Suppressor macrophage (primary cell): ENCODE measurements around the gene DPYD.
"Not testable (repeated sequence)": the region's sequence is repeated elsewhere in the genome, so short reads cannot be mapped to it uniquely, and the experiment has no call there.

Source experiments
- DNase-seq, 4 experiments: peaks; one replicate each; pipeline ENCODE4 v3.0.0-alpha.2; 2020 to 2022

Gene DPYD

DNA sequence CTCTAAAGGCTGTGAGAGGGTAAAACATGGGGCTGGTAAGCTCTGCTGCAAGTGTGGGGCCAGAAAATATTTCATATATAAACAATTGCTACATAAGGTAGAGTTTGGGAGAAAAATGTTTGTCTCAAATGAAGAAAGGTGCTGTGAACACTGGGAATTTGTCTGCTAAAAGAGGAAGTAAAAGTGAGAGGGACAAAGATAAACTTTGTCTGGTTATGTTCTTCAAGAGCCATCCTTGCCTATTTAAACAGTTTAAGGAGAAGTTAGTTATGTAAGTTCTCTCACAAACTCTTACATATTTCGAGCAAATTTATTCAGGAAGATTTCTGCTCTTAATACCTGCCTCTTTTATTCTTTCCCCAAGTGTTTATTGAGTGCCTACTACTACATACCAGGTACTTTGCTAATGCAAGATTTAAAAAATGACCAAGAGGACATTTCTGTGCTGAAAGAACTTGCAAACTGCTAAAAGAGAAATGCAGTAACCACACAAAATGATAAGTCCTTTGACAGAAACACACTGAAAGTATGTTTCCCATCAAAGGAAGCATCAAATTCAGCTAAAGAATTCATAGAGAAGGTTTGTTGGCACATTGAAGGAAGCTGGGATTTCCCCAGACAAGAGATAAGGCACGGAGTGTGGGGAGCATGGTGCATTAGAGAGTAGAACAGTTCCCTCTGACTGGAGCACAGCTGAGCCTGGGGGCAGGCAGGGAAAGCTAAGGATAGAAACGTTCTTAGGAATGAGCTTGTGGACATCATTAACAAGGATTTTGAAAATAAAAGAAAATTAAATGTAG lies 650.1 kb downstream of the DPYD start:
- DNase-seq = no peak

DNA sequence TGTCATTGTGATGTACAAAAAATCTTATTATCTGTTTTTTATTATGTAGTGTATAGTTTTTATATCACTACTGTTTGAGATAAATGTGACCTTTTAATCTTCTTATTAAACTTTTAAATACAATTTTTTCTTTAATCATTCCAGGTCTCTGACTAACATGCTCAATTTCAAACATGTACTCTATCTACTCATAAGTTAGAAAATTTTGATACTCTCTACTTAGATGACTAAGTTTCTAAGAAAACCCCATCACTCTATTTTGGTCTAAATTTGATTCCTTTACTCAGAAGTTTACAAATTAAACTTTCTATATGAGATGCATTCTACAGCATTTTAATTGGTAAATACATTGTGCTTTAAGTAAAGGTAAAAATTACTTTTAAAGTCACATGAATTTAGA lies 655.2 kb downstream of the DPYD start:
- no peak for DNase-seq

DNA sequence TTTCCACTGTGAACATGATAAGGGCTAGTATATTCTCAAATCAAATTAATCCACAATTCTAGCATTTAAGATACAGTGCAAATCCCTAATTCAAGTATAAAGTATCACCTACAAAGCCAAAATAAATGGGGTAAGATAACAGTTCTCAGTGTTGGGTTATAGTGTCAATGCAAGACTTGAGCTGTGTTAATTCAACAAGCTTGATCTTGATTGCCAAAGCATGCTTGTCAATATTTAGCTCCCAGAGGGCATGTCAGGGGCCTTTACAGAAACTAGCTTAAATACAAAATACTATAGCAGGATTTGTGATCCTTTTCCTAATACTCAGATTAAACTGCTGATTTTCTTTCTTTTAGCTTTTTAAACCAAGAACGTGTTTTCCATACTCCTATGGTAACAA lies 658.0 kb downstream of the DPYD start:
- DNase-seq = no peak

DNA sequence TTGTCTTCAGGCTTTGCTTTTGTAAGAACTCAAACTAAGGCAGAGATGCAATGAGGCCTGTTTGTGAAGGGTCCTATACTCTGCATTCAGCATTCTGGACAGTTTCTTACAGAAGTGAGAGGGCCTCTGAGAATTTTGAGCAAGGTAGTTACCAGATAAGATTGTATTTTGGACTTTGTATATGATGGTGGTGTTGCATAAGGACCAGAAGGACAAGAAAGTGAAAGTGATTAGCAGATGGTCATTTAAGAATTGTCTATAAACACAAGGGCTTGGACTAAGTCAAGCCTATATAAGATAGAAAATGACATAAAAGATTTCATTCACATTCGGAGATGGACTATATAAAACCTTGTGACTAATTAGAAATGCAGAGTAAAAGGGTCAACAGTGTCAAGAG lies 662.2 kb downstream of the DPYD start:
- DNase-seq = no peak

DNA sequence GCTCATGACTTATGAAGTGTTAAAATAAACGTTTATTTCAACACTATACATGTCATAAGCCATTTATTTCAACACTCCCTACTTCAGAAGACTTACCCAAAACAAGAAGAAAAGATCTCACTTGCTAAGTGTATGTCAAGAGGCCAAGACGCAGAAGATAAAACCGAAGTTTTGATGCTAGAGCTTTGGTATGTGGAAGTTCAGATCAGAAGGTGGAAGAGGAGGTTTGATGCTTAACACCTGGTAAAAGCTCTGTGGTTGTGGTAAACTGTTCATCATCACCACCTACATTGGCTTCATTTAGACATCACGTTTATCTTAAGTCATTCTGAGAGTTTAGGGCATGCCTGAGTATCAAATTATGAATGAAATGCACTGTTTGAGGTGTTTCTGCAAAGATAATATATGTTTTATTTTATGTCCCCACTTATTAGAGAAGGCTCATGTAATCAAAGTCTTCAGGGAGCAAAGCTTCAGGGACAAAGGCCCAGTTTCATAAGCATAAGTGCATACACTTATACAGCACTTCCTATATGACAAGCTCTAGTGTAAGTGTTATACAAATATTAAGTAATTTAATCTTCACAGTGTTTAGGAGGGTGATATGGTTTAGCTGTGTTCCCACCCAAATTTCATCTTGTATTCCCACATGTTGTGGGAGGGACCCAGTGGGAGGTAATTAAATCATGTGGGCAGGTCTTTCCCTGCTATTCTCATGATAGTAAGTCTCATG lies 665.9 kb downstream of the DPYD start:
- no peak for DNase-seq

DNA sequence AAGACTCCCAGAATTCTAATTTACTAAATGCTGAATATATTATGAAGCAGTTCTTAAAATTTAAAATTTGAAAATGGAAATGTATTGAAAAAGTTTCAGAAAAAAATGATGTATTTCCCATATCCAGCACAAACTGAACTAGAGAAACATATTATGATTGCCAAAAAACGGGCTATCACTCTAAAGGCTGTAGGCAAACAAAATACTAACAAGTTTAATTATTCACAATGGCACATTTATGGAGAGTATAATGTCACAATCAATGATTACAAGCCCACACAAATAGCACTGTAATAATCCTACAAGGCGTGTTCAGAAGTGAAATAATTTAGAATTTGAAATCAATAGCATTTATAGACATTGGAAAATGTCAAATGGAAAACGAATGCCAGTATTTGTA lies 667.9 kb downstream of the DPYD start:
- DNase-seq = no peak

DNA sequence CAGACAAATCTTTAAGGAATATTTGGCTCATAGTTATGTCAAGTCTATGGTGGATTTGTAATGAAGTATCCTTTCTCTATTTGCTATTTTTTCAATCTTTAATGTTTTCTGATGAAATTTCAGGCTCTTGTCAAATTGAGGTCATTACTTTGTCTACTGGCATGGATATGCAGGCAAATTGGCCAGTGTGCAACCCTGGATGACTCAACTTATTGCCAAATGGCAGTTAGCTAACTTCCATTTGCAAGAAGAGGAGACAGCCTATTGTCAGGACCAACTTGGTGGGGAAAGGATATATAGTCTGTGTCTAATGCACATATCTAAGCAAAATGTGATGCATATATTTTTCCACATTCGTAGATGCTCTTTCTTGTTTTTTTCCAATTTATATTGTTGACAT lies 668.8 kb downstream of the DPYD start:
- peak; percentile 56 to 74 (median 68) for DNase-seq

DNA sequence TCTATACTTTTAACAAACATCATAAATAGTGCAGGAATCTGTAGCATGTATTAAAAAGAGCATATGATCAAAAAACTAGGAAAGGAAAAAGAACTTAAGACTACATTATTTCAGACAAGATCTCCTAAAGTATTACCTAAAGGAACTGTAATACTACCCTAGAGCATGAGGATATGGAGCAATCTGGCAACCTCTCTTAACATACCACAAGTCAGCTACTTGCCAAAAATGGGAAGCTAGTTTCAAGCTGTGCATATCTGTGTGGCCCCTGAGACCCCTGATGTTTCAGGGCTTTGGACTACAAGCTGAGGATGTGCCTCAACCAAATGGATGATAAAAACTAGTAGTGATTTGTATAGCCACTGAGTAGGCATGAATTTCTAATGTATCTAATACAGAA lies 673.6 kb downstream of the DPYD start:
- peak in 3 of 4 experiments; percentile 6 to 45 (median 34) for DNase-seq

DNA sequence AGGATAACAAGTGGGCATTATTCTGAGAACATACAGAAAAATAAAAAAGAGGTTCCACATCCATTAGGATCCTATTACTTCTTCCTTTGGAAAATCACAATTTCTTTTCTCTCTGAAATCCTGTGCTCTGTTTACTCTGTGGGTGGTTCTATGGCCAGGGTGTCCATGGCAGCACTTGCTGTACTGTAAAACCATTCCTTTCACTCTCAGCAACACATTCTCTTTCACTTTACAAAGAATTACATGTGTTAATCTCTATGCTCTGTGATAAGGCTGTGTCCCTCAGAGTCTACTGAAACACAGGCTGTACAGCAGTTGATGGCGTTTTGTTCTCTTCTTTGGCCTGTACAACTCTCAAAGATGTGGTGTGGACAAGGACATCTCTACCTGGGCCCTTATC lies 675.2 kb downstream of the DPYD start:
- DNase-seq = no peak

DNA sequence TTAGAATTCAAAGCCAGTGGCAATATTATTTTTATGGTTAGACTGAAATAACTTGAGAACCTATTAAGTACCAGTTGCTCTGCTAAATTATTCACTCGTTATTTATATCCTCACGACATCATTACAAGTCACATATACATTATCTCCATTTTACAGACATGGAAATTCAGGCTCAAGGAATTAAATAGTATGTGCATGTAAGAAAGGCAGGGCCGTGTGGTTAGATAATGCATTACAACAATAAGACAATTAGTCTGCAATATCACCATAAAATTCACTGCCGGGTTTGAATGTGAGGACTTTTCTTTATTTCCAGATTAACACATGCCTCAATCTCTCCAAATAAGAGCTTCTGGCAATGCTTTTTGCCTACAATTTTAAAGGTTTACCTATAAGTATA lies 675.8 kb downstream of the DPYD start:
- no peak for DNase-seq

DNA sequence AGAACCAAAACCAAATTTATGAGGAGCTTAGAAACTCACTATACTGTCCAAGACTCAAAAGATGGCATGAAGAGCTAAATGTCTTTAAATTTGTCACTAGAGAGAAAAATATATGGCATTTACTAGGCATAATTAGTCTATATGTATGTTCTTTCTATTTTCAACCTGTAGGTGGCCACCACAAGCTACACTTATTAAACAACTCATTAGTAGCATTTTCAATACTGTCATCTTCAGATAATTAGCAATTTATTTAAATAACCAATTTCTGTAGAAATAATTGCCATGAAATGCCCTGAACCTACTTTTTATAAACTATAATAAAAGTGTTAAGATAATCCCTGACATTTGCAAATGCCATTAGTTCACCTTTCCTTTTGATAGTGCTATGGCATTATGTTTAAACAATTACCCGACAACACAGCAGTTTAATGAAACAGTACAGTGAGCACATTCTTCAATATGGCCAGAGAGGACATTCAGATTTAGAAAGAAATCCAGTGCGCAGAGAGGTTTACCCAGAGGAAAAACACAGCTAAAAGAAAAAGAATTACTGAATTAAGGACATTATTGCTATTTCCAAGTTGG lies 676.8 kb downstream of the DPYD start:
- peak in 2 of 4 experiments; percentile 3 to 29 for DNase-seq

DNA sequence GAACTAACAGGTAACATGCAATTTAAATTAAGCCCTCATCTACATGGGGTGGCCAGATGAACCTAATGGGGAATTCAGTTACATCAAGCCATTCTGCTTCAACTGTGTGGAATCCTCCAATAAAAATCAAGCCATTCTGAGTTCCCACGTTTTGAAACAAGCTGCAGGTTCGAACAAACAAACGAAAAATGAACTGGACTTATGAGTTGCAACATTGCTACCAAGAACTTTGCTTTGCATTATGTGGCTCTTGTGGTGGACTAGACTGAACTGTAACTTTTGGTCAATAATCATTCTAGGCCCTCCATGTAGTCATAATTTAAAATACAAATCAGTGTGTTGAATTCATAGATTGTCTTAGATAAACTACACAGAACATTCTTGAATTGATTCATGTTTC lies 682.0 kb downstream of the DPYD start:
- DNase-seq = no peak

DNA sequence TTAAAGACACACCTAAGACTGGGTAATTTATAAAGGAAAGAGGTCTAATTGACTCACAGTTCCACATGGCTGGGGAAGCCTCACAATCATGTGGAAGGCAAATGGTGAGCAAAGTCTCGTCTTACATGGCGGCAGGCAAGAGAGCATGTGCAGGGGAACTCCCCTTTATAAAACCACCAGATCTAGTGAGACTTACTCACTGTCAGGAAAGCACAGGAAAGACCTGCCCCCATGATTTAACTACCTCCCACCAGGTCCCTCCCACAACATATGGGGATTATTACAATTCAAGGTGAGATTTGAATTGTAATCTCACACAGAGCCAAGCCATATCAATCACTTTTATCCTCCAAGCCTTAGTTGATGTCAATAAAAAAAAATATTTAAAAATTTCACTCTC lies 689.5 kb downstream of the DPYD start:
- not testable (repeated sequence) for DNase-seq

DNA sequence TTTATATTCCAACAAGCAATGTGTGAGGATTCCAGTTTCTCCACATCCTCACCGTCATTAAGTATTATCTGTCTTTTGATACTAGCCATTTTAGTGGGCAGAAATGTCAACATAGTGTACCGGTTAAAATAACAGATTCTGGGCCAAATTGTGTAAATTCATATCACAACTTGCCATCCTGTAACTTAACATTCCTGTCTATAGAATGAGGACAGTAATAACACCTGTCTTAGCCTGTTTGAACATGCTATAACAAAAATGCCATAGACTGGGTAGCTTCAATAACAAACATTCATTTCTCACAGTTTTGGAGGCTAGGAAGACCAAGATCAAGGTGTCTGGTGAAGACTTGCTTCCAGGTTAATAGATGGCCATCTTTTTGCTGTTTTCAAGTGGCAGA lies 708.2 kb downstream of the DPYD start:
- DNase-seq = no peak

DNA sequence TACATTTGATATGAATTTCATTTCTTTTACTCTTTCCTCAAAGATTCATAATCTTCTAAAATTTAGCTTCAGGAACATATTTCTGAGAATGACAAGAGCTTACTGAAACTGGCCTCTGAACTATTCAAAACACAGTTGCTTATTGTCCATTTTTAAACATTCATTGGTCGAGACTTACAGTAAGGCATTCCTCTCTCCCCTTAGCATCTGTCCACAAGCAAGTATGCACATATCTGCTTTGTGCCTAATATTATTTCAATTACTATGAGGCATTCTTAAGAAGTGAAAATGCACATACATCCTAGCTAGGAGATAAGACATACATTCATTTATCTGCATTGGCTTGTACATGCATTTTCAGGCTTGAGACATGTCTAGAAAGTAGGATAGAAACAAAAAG lies 710.5 kb downstream of the DPYD start:
- DNase-seq = no peak

DNA sequence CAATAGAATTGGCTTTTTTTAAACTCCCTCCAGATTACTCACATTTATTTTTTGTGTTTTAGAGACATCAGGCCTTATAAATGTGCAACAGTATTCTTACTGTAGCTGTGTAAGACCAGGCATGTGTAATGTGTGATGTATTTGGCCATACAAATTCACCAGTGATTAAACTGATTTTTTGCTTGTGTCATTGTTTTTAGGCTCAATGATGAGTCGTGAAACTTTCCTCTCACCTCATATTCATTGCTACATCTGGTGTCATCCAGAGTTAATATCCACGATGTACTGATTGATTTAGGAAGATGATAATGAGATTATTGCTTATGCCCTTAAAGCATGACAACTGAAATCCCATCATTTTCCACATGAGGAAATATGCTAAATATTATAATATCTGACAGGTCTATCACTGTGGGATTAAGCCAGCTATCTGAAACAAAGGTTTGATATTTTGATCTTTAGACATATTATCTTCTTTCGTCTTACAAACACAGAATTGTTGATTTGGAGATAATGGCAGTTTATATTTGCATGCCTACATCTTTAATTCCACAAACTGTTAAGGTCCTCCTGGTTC lies 711.4 kb downstream of the DPYD start:
- DNase-seq = no peak

DNA sequence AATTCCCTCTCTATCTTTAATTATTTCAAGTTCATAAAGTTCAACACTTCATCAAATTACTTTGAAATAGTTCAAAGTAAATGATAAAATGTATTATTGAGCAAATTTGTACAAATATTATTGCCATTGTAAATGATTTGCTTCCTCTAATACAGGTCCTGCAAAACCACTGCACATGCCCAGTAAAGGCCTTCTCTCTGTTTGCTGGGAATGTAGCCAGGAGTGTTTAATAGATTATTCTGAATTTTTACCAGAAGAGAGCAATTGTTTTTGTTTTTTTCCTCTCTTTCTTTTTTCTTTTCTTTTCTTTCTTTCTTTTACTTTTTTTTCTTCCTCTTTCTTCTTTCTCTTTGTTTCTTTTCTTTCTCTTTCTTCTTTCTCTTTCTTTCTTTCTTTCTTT lies 713.0 kb downstream of the DPYD start:
- DNase-seq = no peak

DNA sequence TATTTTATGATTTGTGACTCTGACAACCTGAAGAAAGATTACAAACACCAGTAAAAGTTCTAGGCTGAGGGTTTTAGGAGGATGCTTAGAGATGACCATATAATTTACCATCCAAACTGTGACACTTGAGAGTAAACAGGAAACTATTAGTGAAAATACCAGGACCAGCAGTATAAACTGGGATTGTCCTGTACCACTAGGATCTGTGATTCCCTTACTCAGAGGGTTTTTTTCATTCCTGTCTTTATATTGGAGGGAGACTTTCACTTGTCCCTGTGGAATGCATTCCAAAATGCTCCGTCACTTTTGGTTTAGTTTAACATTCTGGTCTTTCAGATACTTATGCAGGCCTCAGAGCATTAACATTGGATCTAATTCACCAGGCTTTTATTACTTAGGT lies 716.4 kb downstream of the DPYD start:
- no peak for DNase-seq

DNA sequence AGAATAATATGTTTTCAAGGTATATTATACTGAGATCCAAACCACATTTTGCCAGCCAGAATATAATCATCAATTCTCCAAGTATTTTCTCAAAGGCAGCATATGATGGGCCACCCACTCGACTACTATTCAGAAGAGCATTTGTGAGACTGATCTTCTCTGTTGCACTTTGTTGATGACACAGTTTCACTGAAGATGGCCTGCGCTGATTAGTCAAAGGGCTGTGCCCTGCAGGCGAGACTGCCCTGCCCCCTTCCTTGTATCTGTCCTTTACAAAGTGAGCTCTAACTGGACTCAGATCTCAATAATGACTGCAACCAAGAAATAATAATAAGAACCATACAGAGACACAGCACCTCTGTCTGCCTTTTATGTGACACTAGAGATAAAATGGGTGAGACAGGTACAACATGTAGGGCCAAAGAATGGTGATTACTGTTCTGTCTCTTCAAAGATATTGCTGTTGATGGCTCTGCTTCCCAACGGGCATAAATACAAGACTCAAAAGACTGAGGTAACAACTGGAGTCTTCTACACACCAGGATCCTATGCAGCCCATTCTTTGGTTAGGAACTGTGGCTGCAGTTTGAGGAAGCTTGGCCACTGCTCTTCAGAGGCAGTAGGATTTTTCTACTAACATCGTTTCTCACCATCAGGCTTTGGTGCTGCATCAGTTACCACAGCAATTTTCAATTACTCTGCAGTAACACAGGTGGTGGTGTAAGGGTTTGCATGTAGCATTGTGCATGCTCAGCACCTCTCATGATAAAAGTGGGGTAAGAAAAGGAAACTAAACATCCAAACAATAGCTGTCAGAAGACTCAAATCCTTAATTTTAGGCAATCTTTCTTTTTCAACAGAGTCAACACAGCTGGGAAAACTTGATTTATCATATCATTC lies 718.1 kb downstream of the DPYD start:
- no peak for DNase-seq

DNA sequence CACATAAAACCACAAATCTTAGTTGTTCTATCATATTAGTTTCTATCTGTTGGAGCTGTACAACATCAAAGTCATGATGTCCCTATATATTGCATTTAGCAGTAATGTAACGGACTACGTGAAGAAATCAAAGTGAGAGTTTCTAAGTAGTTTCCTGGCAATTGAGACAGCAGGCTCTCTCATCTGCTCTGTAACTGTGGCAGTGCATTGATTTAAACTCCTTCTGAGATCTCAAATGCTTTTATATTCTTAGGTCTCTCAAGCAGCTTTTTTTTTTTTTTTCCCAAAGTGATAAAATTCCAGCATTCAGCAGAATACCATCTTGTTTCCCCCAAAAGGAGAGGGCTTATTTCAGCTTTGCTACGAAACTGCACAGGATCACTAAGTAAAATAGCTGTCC lies 719.2 kb downstream of the DPYD start:
- DNase-seq = no peak

DNA sequence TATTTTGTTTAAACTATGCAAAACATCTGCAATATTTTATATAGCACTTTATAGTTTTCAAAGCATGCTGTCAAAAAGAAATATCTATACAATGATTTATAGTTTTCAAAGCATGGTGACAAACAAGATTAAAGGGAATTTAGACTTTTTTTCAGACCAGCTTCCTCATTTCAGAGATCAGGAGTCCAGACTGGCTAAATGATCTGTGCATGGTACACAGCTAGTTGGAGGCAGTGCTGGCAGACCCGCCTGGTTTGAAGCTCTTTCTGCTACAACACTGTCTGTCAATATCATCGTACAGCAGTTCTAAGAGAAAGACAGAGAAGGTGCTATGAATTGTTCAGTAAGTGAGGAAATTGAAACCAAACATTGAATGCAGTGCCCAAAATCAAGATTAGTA lies 720.2 kb downstream of the DPYD start:
- DNase-seq = peak in 2 of 4 experiments; percentile 2 to 5

DNA sequence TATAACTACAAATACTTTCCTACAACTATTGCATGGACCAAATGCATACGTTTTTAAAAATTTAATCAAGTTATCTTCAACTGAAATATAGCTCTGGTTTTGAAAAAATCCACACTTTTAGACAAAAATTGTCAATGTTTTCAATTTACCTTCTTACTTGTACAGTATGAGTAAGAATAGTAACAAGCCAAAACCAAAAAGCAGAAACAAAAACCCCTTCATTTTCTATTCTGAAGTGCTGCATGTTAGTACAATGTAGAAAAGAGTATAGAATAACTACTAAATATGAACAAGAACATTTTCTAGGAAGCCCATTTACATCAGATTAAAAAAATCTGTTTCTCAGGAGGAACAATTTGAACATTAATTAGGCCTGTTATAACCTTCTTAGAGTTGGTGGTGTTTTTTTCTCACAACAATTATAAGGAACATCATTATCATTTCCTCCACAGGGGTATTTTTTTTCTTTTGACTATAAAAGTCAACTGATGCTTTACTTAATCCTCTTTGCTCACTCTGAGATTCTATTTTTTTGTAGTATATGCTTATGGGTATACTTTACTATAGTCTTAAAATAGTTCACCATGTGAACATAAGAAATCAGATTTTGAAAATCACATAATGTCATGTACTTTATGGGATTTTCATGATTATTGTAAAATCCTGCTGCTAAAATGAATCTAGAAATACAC lies 723.9 kb downstream of the DPYD start:
- DNase-seq = no peak
